ENCODE results near the gene SORBS2.
A peak's percentile ranks its signal among the peaks of the same experiment; 100 is the strongest.
"Not testable (repeated sequence)": the region's sequence is repeated elsewhere in the genome, so short reads cannot be mapped to it uniquely, and the experiment has no call there.

Gene SORBS2

DNA sequence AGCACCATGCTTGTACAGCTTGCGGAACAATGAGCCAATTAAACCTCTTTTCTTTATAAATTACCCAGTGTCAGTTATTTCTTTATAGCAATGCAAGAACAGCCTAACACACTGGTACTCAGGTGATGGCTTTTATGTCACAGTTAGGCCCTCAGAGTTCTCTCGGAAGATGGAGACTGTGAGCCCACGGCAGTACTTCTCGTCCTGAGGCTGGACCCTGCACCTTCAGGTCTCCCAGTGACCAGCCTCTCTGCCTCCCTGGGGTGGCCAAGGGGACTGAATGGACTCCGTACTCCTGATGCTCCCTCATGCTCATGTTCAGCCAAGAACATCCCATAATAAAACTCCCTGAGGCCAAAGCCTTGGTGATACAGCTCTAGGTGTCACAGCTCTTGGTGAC lies 251.7 kb downstream of the SORBS2 start:
- no peak for DNase-seq (ENCODE audit: low spot score)

DNA sequence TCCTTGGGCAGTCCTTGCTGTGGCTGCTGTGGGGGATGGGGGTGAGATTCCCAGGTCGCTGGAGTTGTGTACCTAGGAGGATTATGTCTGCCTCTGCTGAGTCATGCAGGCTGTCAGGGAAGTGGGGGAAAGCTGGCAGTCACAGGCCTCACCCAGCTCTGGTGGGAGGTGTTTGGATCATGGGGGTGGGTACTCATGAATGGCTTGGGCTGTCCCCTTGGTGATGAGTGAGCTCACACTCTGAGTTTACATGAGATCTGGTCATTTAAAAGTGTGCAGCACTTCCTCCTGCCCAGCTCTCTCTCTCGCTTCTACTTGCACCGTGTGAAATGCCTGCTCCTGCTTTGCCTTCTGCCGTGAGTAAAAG lies 252.1 kb downstream of the SORBS2 start:
- no peak for DNase-seq (ENCODE audit: low spot score)

DNA sequence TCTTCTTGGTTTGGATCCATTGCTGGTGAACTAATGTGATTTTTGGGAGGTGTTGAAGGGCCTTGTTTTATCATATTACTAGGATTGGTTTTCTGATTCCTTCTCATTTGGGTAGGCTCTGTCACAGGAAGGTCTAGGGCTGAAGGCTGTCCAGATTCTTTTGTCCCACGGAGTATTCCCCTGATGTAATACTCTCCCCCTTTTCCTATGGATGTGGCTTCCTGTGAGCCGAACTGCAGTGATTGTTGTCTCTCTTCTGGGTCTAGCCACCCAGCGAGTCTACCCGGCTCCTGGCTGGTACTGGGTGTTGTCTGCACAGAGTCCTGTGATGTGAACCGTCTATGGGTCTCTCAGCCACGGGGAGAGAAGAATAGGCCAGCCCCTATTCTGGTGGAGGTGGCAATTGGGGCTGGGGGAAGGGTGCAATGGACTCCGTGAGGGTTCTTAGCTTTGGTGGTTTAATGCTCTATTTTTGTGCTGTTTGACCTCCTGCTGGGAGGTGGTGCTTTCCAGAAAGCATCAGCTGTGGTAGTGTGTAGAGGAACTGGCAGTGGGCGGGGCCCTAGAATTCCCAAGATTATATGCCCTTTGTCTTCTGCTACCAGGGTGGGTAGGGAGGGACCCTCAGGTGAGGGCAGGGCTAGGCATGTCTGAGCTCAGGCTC lies 252.6 kb downstream of the SORBS2 start:
- DNase-seq (ENCODE audit: low spot score), result not testable (repeated sequence)

DNA sequence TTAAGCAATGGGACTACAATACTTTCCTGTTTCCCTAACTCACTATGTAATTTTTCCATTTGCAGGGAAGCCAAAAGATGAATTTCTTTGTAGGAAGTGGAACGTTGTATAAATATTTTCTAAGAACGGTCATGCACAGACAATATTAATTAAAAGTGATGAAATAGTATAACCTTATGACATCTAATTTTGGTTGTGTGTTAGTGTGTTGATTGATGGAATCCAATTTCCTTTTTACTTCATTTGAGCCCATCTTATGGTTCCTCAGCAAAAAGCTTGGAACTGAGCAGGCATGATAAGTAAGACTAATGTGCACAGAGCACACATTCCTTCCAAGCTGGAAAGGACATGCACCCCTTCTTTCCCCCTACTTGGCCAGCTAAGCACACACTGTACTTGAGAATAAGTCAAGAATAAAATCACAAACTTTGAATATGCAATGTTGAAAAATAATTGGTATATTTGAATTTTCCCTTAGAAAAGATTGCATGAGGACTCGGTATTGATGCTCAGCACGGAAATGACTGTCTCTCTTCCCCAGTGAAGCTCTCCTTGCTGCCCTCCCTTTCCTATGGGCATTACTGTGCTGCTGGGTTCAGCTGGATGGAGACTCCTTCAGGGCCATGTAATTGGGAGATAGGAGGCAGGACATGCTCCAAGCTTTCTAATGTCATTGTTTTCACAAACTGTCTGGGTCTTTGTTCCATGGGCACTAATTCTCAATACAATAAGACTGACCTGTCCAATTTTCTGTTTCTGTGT lies 257.4 kb downstream of the SORBS2 start:
- DNase-seq (ENCODE audit: low spot score), result no peak

DNA sequence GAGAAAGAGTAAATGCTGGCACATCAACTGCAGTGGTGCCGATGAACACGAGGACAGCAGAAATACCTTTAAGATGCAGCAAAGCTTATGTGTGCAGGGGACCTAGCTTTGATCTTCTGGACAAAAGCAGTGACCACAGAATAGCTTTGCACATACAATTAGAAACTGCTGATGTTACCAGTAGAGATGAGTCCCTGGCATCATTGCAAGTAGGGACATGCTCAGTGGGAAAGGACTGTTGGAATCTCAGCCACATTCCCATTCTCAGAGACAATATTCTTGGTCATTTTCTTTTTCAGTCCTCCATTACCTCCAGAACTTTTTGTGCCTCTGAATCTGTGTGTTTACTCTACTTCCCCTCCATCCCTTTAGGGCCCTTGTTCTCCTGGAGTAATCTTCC lies 259.7 kb downstream of the SORBS2 start:
- DNase-seq (ENCODE audit: low spot score), result no peak

DNA sequence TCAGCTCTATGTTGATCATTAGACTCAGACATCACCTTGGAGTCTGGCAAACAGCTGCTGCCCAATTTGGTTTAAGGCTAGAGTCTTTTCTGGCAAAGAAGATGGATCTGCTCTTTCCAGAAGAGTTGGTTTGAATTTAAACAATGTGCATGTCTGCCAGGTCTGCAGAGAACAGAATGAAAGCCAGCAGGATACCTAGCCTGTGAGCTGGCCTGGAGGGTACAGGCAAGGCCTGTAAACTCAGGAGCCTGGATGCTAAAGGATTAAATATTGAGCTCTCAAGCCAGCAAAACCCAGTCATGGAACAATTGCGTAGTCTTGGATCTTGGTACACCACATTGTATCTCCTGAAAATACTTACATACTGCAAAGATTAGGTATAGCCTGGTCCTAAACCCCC lies 261.1 kb downstream of the SORBS2 start:
- peak; percentile 16 for DNase-seq (ENCODE audit: low spot score)

DNA sequence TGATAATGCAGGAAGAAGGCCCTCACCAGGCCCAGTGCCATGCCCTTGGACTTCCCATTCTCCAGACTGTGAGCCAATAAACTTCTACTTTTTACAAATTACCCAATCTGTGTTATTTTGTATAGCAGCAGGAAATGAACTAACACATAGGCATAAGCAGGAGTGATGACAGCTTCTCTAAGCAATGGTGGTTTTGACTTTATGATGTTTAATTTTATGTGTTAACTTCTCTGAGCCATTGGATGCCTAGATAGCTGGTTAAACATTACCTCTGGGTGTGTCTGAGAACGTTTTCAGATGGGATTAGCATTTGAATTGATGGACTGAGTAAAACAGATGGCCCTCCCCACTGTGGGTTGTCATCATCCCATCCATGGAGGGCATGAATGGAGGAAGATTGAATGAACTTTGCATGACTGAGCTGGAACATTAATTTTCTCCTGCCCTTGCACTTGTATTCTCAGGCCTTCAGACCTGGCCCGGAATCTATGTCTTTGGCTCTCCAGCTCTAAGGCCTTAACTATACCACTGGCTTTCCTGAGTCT lies 262.8 kb downstream of the SORBS2 start:
- DNase-seq (ENCODE audit: low spot score), result no peak

DNA sequence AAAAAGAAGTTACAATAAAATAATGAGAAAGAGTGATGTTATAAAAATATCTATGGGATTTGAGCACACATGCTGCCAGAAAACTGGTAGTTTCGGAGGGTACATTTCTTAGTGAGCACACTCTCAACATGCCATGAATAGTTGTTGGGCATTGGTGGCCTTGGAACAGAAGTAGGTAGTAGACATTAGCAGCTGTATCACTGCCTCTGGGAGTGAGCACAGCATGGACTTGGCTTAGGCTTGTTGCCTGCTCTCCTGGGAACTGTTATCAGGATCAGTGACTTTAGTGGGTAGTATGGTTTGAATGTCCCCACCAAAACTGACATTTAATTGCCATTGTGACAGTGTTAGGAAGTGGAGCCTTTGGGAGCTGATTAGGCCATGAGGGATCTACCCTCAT lies 263.4 kb downstream of the SORBS2 start:
- DNase-seq (ENCODE audit: low spot score), result no peak

DNA sequence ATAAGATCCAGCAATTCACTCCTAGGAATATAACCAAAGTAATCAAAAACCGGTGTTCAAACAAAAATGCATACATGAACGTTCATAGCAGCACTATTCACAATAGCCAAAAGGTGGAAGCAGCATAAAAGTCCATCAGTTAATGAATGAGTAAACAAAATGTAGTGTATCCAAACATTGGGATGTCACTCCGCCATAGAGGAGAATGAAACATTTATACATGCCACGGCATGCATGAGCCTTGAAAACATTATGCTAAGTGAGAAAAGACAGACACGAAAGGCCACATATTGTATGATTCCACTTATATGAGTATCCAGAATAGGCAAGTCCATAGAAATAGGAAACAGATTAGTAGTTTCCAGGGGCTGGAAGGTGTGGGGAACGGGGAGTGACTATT lies 265.7 kb downstream of the SORBS2 start:
- DNase-seq (ENCODE audit: low spot score), result no peak

DNA sequence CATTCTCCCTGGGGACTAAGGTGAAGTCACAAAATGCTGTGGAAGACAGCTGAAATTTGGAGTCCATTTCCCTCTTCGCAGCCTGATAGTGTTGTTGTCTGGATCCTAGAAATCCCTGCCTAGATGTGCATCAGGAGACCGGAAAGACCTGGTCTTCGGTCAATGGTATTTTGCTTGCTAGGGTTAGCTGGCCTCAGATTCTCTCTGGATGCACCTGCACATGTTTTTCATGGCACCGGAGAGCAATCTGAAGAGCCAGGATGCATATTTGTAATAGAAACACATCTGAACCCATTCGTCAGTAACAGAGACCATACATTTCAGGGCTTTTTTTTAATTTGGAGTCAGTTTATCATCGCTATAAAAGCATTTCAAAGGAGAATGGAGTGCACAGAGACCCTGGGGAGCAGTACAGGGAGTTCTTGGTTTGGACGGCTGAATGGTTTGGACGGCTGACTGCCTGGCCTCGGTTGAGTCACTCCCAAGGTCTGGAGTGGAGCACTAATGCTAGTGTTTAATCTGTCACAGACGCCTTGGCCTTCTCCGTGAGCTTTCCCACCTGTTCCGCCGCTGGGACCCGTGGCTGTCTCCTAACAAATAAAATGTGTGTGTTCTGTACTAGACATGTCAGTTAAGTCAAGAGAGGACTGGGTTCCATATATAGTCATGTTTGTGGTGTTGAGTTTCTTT lies 269.2 kb downstream of the SORBS2 start:
- DNase-seq (ENCODE audit: low spot score), result no peak

DNA sequence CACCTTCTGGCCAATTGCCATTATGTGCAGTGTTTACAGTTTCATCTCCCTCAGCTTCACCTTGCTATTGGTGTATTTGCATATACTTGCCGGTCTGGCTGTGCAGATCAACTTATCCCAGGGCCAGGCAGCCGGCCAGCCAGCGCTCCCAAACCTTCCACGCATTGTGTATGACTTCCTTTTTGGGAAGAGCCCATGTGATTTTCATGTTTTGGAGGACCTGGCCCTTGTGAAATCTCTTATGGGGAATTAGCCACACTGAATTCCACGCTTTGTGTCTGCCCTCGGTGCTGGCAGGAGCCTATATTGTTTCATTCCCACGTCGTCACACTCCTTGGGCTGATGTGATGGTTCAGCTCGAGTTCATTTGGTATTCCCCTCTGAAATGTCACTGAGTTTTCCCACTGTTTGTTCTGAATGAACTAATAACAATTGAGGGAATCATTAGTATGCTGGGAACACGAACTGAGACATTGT lies 270.7 kb downstream of the SORBS2 start:
- peak; percentile 28 for DNase-seq (ENCODE audit: low spot score)

DNA sequence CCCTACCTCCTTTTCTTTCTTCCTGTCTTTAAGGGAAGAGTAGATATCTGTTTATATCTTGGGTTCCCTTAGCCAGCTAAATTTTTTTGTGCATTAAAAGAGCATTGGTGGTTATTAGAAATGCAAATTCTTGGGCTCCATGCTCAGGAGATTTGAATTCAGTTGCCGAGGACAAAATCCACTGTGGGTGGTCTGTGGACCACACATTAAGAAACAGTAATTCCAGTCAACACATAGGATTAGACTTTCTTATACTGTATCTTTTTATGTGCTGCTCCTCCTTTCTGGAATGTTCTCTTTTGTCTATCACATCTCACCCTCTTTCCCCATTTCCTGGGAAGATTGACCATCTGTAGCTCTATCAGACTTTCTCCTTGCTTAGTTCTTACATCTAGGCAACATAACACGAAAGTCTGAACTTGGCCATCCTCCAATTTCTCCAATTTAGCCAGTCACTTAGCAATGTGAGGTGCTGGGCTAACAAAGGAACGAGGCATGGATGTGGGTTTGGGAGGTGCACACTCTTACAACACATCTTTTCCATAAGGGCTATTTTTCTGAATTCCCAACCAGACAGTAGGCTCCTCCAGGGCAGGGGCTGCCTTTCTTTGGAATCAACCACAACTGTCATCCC lies 271.4 kb downstream of the SORBS2 start:
- DNase-seq (ENCODE audit: low spot score), result no peak

DNA sequence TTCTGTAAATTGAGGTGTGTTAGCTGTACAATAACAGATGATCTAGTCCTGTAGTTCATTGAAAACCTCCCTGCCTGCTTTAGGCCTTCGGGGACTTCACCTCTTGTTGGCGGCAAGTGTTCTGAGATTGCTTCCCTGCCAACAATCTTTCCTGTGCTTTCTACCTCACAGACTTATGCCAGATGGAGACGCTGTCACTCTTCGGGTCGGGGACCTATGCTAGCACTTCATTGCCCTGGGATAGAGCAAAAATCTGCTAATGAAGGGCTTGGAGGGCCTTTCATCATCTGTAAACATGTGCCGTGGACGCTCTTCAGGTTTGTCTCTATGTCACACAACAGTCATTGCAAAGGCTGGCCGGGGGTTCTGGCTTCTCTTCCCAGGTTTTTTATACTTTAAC lies 272.0 kb downstream of the SORBS2 start:
- DNase-seq (ENCODE audit: low spot score), result no peak

DNA sequence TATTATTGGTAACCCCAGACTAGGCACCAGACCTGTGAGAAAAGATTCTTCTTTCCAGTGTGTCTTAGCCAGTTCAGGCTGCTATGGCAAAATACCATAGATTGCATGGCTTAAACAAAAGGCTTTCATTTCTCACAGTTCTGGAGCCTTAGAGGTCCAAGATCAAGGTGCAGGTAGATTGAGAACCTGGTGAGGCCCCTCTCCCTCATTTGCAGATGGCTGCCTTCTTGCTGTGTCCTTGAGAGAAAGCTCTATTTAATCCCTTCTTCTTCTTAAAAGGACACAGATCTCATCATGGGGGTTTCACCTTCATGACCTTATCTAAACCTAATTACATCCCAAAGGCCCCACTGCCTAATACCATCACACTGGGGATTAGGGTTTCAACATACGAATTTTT lies 273.2 kb downstream of the SORBS2 start:
- no peak for DNase-seq (ENCODE audit: low spot score)

DNA sequence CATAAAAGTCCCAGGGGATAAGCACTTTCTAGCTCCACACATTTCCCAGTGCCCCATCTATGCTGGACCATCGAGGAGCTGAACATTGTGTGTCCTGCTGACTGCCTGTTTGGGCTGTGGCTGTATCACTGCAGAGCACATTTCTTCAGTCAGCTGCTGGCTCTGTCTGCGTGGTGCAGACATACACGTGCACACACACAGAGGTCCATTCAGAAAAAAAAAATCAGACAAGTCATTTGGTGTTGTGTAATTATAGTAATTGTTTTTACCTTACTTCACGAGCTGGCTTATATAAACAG lies 275.6 kb downstream of the SORBS2 start:
- DNase-seq (ENCODE audit: low spot score), result peak; percentile 37

DNA sequence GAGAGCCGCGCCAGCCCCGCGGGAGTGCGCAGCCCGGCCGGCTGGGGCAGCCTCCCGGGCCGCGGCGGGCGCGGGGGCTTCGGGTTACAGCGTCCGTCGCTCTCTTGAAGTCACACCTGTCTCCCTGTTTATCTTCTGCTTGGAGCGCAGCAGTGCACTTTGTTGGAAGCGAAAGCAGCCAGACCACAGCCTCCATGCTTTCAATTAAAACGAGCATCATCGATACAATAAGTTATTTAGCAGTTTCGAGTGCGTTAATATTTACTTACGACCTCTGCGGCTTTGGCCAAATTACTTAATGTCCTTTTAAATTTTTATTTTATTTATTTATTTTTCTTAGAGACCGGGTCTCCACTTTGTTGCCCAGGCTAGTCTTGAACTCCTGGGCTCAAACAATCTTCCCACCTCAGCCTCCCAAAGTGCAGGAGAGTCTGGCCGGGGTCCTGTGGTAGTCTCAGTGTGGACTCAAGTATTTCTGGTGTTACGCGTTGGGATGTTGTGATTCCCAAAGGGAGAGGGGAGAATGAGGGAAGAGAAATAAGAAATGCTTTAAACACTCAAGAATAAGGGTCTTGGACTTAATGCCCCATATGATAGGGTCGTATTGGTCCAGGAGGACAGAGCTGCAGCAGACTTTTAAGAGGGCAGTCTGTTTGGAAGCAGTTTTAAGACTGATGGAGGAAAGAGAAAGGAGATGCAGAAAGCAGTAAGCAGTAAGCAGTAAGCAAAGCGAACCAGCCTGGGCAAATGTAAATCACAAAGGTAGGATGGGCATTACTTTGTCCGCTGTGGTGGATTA lies 276.2 kb downstream of the SORBS2 start:
- no peak for DNase-seq (ENCODE audit: low spot score)
